OCI-LY1 (cell line): ENCODE results near the gene DOK6.

Experiments used
- EZH2 ChIP-seq: fragments of 200-600 bp; sonication (generic), shearing (Covaris generic); IDR thresholded peaks from 2 replicates; pipeline ENCODE4 v1.8.0; 2017; ENCODE audit warnings: borderline replicate concordance, mixed run types, mild to moderate bottlenecking, antibody characterized with exemption, low read length, moderate library complexity, mixed read lengths
- TF ChIP-seq, protein P1 (sequence below): fragments of 200-600 bp; sonication (generic), shearing (Covaris generic); IDR thresholded peaks from 2 replicates; pipeline ENCODE4 v1.5.1; 2017; ENCODE audit warnings: mild to moderate bottlenecking, antibody characterized with exemption, low read length, moderate library complexity, mixed read lengths

DNA sequence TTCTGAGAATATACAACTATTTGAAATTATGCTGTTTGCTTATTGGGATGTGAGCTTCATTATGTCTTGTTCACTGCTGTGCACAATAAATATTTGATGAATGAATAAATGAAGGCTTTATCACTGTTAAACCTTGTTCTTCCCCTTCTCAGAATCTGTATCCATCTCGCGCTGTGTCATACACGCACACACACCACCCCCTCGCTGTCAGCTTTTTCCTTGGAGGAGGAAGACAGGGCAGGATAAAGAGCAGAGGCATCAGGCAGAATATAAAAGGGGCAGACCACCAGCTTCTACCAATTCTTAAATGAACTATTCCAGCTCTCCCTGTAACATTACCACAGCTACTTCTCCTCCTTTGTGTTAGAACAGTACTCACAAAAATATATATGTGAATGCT lies 472.0 kb downstream of the DOK6 start:
- TF ChIP-seq, protein P1, sequence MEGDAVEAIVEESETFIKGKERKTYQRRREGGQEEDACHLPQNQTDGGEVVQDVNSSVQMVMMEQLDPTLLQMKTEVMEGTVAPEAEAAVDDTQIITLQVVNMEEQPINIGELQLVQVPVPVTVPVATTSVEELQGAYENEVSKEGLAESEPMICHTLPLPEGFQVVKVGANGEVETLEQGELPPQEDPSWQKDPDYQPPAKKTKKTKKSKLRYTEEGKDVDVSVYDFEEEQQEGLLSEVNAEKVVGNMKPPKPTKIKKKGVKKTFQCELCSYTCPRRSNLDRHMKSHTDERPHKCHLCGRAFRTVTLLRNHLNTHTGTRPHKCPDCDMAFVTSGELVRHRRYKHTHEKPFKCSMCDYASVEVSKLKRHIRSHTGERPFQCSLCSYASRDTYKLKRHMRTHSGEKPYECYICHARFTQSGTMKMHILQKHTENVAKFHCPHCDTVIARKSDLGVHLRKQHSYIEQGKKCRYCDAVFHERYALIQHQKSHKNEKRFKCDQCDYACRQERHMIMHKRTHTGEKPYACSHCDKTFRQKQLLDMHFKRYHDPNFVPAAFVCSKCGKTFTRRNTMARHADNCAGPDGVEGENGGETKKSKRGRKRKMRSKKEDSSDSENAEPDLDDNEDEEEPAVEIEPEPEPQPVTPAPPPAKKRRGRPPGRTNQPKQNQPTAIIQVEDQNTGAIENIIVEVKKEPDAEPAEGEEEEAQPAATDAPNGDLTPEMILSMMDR = no peak
- no peak for TF ChIP-seq EZH2
